Stimulated activated CD4-positive, alpha-beta T cell treated with anti-CD3 and anti-CD28 coated beads, Interleukin-4, amount 100 ng/mL, for 1 hour (primary cell): ENCODE measurements around the gene EEF1AKMT2.
A peak's percentile ranks its signal among the peaks of the same experiment; 100 is the strongest.

Source experiments
- DNase-seq: peaks from one replicate; pipeline ENCODE4 v3.0.0-alpha.2; 2020

EEF1AKMT2 gene

GRCh38 chr10:124717911-124718741, 73.6 kb downstream of the EEF1AKMT2 start:
- peak; percentile 72 for DNase-seq

GRCh38 chr10:124717041-124717757, 74.5 kb downstream of the EEF1AKMT2 start:
- no peak for DNase-seq

GRCh38 chr10:124716369-124716768, 75.3 kb downstream of the EEF1AKMT2 start:
- DNase-seq: no peak

GRCh38 chr10:124715439-124715838, 76.2 kb downstream of the EEF1AKMT2 start:
- no peak for DNase-seq

- no peak for DNase-seq
These were observed 77.9 kb downstream of the EEF1AKMT2 start for GRCh38 chr10:124713679-124714255.

- no peak for DNase-seq
These were observed 78.8 kb downstream of the EEF1AKMT2 start for GRCh38 chr10:124712704-124713407.

- no peak for DNase-seq
These were observed 80.5 kb downstream of the EEF1AKMT2 start for GRCh38 chr10:124711145-124711544.

GRCh38 chr10:124710266-124710881, 81.3 kb downstream of the EEF1AKMT2 start:
- no peak for DNase-seq

- DNase-seq: no peak
These were observed 81.8 kb downstream of the EEF1AKMT2 start for GRCh38 chr10:124709861-124710260.

GRCh38 chr10:124708922-124709520, 82.7 kb downstream of the EEF1AKMT2 start:
- no peak for DNase-seq

GRCh38 chr10:124708246-124708779, 83.4 kb downstream of the EEF1AKMT2 start:
- DNase-seq: no peak
